A673 (cell line): ENCODE results near the gene SCEL. TPM values are rescaled to one million over a fixed set of nuclear protein-coding genes. Genes with fewer than 3 reads are reported as not detected.
"Not testable (repeated sequence)": the region's sequence is repeated elsewhere in the genome, so short reads cannot be mapped to it uniquely, and the experiment has no call there.

ENCODE experiments used
- BruUV-seq: library from RNA; stranded (reverse); fragments of 400-500 nt; replicated peaks from 2 replicates; lab custom pipeline; 2021; lab: Mats Ljungman, UMichigan
- CTCF ChIA-PET: fragments of 300-600 bp; sonication (Branson Sonifier 250); formaldehyde crosslinking; loops from one replicate; lab custom pipeline; 2022; ENCODE audit warnings: antibody characterized with exemption; lab: Charles Lee
- POLR2A ChIA-PET: fragments of 300-600 bp; sonication (Branson Sonifier 250); formaldehyde crosslinking; loops from one replicate; lab custom pipeline; 2022; ENCODE audit warnings: antibody characterized with exemption; ENCODE audit not compliant: low non-redundant PET; lab: Charles Lee
- DNase-seq: peaks from one replicate; pipeline ENCODE4 v3.0.0-alpha.2; 2015; ENCODE audit warnings: low spot score
- H3K27ac ChIP-seq: fragments of 200-600 bp; sonication (generic); 2 replicates; pipeline ENCODE4 v1.5.1; 2016; ENCODE audit warnings: mixed run types, low read depth, mild to moderate bottlenecking, mixed read lengths, antibody characterized with exemption, low read length; ENCODE audit not compliant: poor library complexity, severe bottlenecking
- H3K27me3 ChIP-seq: fragments of 200-600 bp; sonication (generic); replicated peaks from 2 replicates; pipeline ENCODE4 v1.6.1; 2017; ENCODE audit warnings: mixed run types, low read depth, mild to moderate bottlenecking, mixed read lengths, antibody characterized with exemption, low read length; ENCODE audit not compliant: insufficient read depth, poor library complexity
- H3K36me3 ChIP-seq: fragments of 200-600 bp; sonication (generic); 2 replicates; pipeline ENCODE4 v1.6.1; 2016; ENCODE audit warnings: mixed run types, mild to moderate bottlenecking, mixed read lengths, antibody characterized with exemption, low read length; ENCODE audit not compliant: insufficient read depth, poor library complexity, severe bottlenecking
- H3K4me1 ChIP-seq: fragments of 200-600 bp; sonication (generic); 2 replicates; pipeline ENCODE4 v1.6.1; 2017; ENCODE audit warnings: mixed run types, mild to moderate bottlenecking, mixed read lengths, antibody characterized with exemption, low read length; ENCODE audit not compliant: insufficient read depth, poor library complexity, severe bottlenecking
- H3K4me3 ChIP-seq: fragments of 200-600 bp; sonication (generic); 2 replicates; pipeline ENCODE4 v1.5.1; 2016; ENCODE audit warnings: low read depth, mixed run types, mild to moderate bottlenecking, mixed read lengths, low read length; ENCODE audit not compliant: poor library complexity, severe bottlenecking
- H3K9me3 ChIP-seq: fragments of 200-600 bp; sonication (generic); 2 replicates; pipeline ENCODE4 v1.6.1; 2016; ENCODE audit warnings: mixed run types, low read depth, mild to moderate bottlenecking, mixed read lengths, antibody characterized with exemption, low read length; ENCODE audit not compliant: poor library complexity, severe bottlenecking
- CTCF ChIP-seq: fragments of 300-800, 200-600 bp; sonication (generic); conservative IDR thresholded peaks from 2 replicates; pipeline ENCODE4 v1.5.1; 2017; ENCODE audit warnings: low read depth, mild to moderate bottlenecking, antibody characterized with exemption, low read length, moderate library complexity, mixed read lengths
- EZH2 ChIP-seq: fragments of 200-600 bp; sonication (generic); IDR thresholded peaks from 2 replicates; pipeline ENCODE4 v1.6.1; 2017; ENCODE audit warnings: borderline replicate concordance, low read depth, mild to moderate bottlenecking, mixed read lengths, antibody characterized with exemption, low read length; ENCODE audit not compliant: poor library complexity, severe bottlenecking
- intact Hi-C: fragments of 100-400 bp; cut with micrococcal nuclease; formaldehyde crosslinking; loops from one replicate; pipeline ENCODE4 v1.10.0; 2022; ENCODE audit not compliant: unreplicated experiment
- total RNA-seq: library from RNA; stranded (reverse); gene quantifications from 2 replicates; pipeline ENCODE4 v1.2.3, GENCODE V29; 2021

Gene SCEL
- total RNA-seq, 1 experiment from 2014 or later = not detected

DNA sequence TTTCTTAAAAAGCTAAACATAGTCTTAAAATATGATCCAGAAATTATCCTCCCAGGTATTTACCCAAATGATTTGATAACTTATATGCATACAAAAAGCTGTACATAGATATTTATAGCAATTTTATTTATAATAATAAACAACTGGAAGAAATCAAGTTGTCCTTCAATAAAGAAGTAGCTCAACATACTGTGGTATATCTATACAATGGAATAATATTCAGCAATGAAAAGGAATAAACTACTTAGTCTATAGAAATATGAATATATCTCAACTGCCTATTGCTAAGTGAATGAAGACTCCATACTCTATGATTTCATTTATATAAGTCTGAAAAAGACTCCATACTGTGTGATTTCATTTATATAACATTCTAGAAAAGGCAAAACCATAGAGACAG, 114.9 kb downstream of the SCEL start:
- TF ChIP-seq EZH2 (no peak), CTCF (no peak)
- Histone ChIP-seq H3K36me3 (no peaks in the 10 kb centered on the region), H3K4me1 (no peaks in the 10 kb centered on the region), H3K27me3 (no peaks in the 10 kb centered on the region), H3K4me3 (no peak overlapping the region), H3K9me3 (peaks cover 6% of the 10 kb centered on the region), H3K27ac (no peak overlapping the region)
- no TSS peak for BruUV-seq
- POLR2A ChIA-PET = no interaction called here
- intact Hi-C loops = no loop called here
- CTCF ChIA-PET = no interaction called here
- no peak for DNase-seq

DNA sequence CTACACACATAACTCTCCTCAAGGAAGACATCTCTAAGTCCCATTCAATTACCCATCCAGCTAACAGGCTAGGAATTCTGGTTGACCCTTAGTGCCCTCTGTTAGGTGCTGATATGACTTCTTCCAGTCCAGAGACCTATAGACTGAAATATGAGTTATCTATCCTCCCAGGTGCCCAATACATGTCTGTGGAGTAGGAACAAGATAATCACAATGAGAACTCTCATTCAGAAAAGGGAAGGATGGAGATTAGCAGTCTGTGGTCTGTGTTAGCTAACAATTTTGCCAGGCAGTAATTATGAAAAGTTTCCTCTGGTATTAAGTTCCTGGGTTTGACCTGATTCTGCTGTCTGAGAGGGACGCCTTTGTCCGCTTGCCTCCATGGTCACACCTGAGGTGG, 117.8 kb downstream of the SCEL start:
- BruUV-seq = no TSS peak

GRCh38 chr13:77660016-77660415, 124.5 kb downstream of the SCEL start:
- H3K4me1 ChIP-seq, POLR2A ChIA-PET, H3K36me3 ChIP-seq, H3K27me3 ChIP-seq, DNase-seq, CTCF ChIA-PET, BruUV-seq, H3K27ac ChIP-seq, H3K4me3 ChIP-seq, H3K9me3 ChIP-seq, intact Hi-C loops: not testable (repeated sequence)

More for the DNA sequence above, 117.8 kb downstream of the SCEL start:
- Histone ChIP-seq H3K4me1 (no peaks in the 10 kb centered on the region), H3K27ac (no peak overlapping the region), H3K36me3 (no peaks in the 10 kb centered on the region), H3K9me3 (peaks cover 14% of the 10 kb centered on the region), H3K4me3 (no peak overlapping the region), H3K27me3 (no peaks in the 10 kb centered on the region)
- intact Hi-C loops = no loop called here
- no peak for TF ChIP-seq EZH2
- TF ChIP-seq CTCF = no peak
- CTCF ChIA-PET = no interaction called here
- DNase-seq = no peak
- POLR2A ChIA-PET = no interaction called here

DNA sequence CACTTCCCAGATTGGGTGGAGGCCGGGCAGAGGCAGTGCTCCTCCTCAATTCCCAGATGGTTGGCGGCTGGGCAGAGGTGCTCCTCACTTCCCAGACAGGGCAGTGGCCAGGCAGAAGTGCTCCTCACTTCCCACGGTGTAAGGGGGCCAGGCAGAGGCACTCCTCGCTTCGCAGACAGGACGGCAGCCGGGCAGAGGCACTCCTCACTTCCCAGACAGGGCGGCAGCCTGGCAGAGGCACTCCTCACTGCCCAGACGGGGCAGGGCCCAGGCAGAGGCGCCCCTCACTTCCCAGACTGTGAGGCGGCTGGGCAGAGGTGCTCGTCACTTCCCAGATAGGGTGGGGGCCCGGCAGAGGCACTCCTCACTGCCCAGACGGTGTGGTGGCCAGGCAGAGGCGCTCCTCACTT, 125.3 kb downstream of the SCEL start:
- Histone ChIP-seq H3K4me1 (no peaks in the 10 kb centered on the region), H3K36me3 (no peaks in the 10 kb centered on the region), H3K9me3 (peaks cover 7% of the 10 kb centered on the region), H3K4me3 (no peak overlapping the region), H3K27ac (no peak overlapping the region), H3K27me3 (no peaks in the 10 kb centered on the region)
- no peak for DNase-seq
- BruUV-seq = no TSS peak
- ChIA-PET CTCF (no interaction called here), POLR2A (no interaction called here)
- intact Hi-C loops = no loop called here
- no peak for TF ChIP-seq CTCF
- no peak for TF ChIP-seq EZH2

GRCh38 chr13:77662301-77662700, 126.8 kb downstream of the SCEL start:
- BruUV-seq, POLR2A ChIA-PET, intact Hi-C loops, CTCF ChIA-PET, H3K27ac ChIP-seq, H3K27me3 ChIP-seq, H3K9me3 ChIP-seq, H3K4me1 ChIP-seq, H3K36me3 ChIP-seq, DNase-seq, H3K4me3 ChIP-seq: not testable (repeated sequence)

DNA sequence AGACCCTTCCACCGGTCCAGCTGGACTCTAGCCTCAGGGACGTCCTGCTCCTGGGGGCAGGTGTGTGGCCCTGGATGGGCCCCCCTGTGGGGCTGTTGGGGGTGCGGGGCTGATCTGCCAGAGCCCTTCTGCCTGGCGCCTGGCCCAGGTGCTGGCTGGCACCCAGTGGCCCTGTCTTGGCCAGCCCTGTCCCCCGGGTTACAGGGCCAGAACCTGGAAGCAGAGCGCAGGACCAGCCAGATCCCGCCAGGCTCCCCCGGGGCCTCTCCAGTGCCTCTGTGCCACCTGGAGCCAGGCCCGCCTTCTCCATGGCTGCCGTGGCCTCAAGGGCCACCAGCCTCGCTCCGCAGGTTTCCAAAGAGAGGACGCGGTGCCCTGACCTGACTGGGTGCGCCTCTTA, 127.3 kb downstream of the SCEL start:
- H3K4me1 ChIP-seq, POLR2A ChIA-PET, DNase-seq, intact Hi-C loops, H3K27ac ChIP-seq, H3K4me3 ChIP-seq, H3K27me3 ChIP-seq, CTCF ChIA-PET, H3K9me3 ChIP-seq, BruUV-seq, H3K36me3 ChIP-seq: not testable (repeated sequence)
